SK-N-MC (cell line): ENCODE results near the gene PACS2.

ENCODE experiments used
- DNase-seq: peaks from one replicate; pipeline ENCODE4 v3.0.0-alpha.2; 2011; ENCODE audit warnings: low read depth, low spot score
- H3K27ac ChIP-seq: fragments of 200-600 bp; sonication (generic); 2 replicates; pipeline ENCODE4 v1.5.1; 2016; ENCODE audit warnings: mixed run types
- H3K36me3 ChIP-seq: fragments of 200-600 bp; sonication (generic); 2 replicates; pipeline ENCODE4 v1.6.1; 2017; ENCODE audit warnings: antibody characterized with exemption, low read length, mixed read lengths; ENCODE audit not compliant: insufficient read depth
- H3K4me3 ChIP-seq: fragments of 200-600 bp; sonication (generic); 2 replicates; pipeline ENCODE4 v1.5.1; 2016
- H3K9ac ChIP-seq: fragments of 200-600 bp; sonication (generic); 2 replicates; pipeline ENCODE4 v1.8.0; 2017; ENCODE audit warnings: mixed run types, mixed read lengths; ENCODE audit not compliant: insufficient read length
- H3K9me3 ChIP-seq: fragments of 200-600 bp; sonication (generic); 2 replicates; pipeline ENCODE4 v1.6.1; 2017; ENCODE audit warnings: low read depth, mild to moderate bottlenecking, antibody characterized with exemption, low read length, moderate library complexity, mixed read lengths
- EZH2 ChIP-seq: fragments of 200-600 bp; sonication (generic); IDR thresholded peaks from one replicate; pipeline ENCODE4 v1.6.1; 2017; ENCODE audit warnings: antibody characterized with exemption
- FOXP2 ChIP-seq: optimal IDR thresholded peaks from 2 replicates; pipeline ENCODE3; 2011; ENCODE audit warnings: mild to moderate bottlenecking, moderate library complexity; ENCODE audit not compliant: insufficient read depth; ENCODE audit errors: extremely low read length, control extremely low read depth
- POLR2AphosphoS5 ChIP-seq: IDR thresholded peaks from 2 replicates; pipeline ENCODE4 v1.6.1; 2012; ENCODE audit warnings: mild to moderate bottlenecking, low read depth, low read length, borderline replicate concordance

PACS2 gene

GRCh38 chr14:105363847-105364708, 49.5 kb downstream of the PACS2 start:
- no peak overlapping the region for H3K9ac ChIP-seq
- no peaks in the 10 kb centered on the region for H3K9me3 ChIP-seq
- peak overlapping the region; percentile 44; the same call in 1 of the 2 replicates for H3K27ac ChIP-seq
- no peak for TF ChIP-seq POLR2AphosphoS5
- no peak for TF ChIP-seq EZH2
- TF ChIP-seq FOXP2, result no peak
- no peaks in the 10 kb centered on the region for H3K36me3 ChIP-seq
- no peak for DNase-seq
- H3K4me3 ChIP-seq, result peak overlapping the region; percentile 67

GRCh38 chr14:105365101-105365500, 50.6 kb downstream of the PACS2 start:
- no peak for DNase-seq
- H3K9ac ChIP-seq, result no peak overlapping the region
- no peak for TF ChIP-seq FOXP2
- TF ChIP-seq POLR2AphosphoS5, result no peak
- TF ChIP-seq EZH2, result no peak
- H3K4me3 ChIP-seq, result peak overlapping the region; percentile 67
- no peaks in the 10 kb centered on the region for H3K9me3 ChIP-seq
- no peaks in the 10 kb centered on the region for H3K36me3 ChIP-seq
- H3K27ac ChIP-seq, result no peak overlapping the region

GRCh38 chr14:105365681-105366080, 51.1 kb downstream of the PACS2 start:
- Histone ChIP-seq H3K27ac (no peak overlapping the region), H3K4me3 (no peak overlapping the region), H3K36me3 (no peaks in the 10 kb centered on the region), H3K9me3 (no peaks in the 10 kb centered on the region), H3K9ac (no peak overlapping the region)
- TF ChIP-seq POLR2AphosphoS5, result no peak
- no peak for TF ChIP-seq FOXP2
- TF ChIP-seq EZH2, result no peak
- DNase-seq, result no peak

- Histone ChIP-seq H3K9ac (no peak overlapping the region), H3K36me3 (no peaks in the 10 kb centered on the region), H3K9me3 (no peaks in the 10 kb centered on the region), H3K4me3 (no peak overlapping the region), H3K27ac (no peak overlapping the region)
- TF ChIP-seq FOXP2 (no peak), POLR2AphosphoS5 (no peak), EZH2 (no peak)
- DNase-seq, result no peak
These were observed 52.0 kb downstream of the PACS2 start for GRCh38 chr14:105366386-105367074.

GRCh38 chr14:105367116-105368031, 52.8 kb downstream of the PACS2 start:
- TF ChIP-seq FOXP2 (no peak), EZH2 (no peak), POLR2AphosphoS5 (no peak)
- H3K4me3 ChIP-seq, result no peak overlapping the region
- no peaks in the 10 kb centered on the region for H3K9me3 ChIP-seq
- no peak for DNase-seq
- no peak overlapping the region for H3K9ac ChIP-seq
- H3K36me3 ChIP-seq, result no peaks in the 10 kb centered on the region
- no peak overlapping the region for H3K27ac ChIP-seq

GRCh38 chr14:105368032-105368417, 53.5 kb downstream of the PACS2 start:
- no peak for DNase-seq
- H3K36me3 ChIP-seq, result no peaks in the 10 kb centered on the region
- TF ChIP-seq EZH2 (no peak), FOXP2 (no peak)
- H3K9me3 ChIP-seq, result no peaks in the 10 kb centered on the region
- no peak overlapping the region for H3K9ac ChIP-seq
- no peak overlapping the region for H3K4me3 ChIP-seq
- H3K27ac ChIP-seq, result no peak overlapping the region

GRCh38 chr14:105368426-105368825, 53.9 kb downstream of the PACS2 start:
- no peak for TF ChIP-seq FOXP2
- H3K9me3 ChIP-seq, result no peaks in the 10 kb centered on the region
- H3K36me3 ChIP-seq, result no peaks in the 10 kb centered on the region
- no peak overlapping the region for H3K27ac ChIP-seq
- H3K9ac ChIP-seq, result no peak overlapping the region
- H3K4me3 ChIP-seq, result no peak overlapping the region
- no peak for DNase-seq
